K562 (cell line): Measurements from ENCODE around the gene FIBP. TPM values are rescaled to one million over a fixed set of nuclear protein-coding genes. Genes with fewer than 3 reads are reported as not detected.
A peak's percentile ranks its signal among the peaks of the same experiment; 100 is the strongest.

ENCODE experiments used
- DMBX1 ChIP-seq: fragments of 250-450 bp; sonication (Bioruptor Pico); IDR thresholded peaks from 2 replicates; pipeline ENCODE4 v1.8.0; 2022; ENCODE audit warnings: inconsistent platforms, mild to moderate bottlenecking, moderate library complexity, borderline replicate concordance
- FOXA3 ChIP-seq, 2 experiments: fragments of 450-650 bp in 1 of 2; sonication (generic) in 1 of 2; formaldehyde crosslinking; IDR thresholded peaks in 1 of 2; conservative IDR thresholded peaks in 1 of 2; 2 replicates each; pipeline versions ENCODE4 v1.4.0 to v1.8.0; 2020 to 2022; ENCODE audit warnings: mild to moderate bottlenecking in 2 of 2, missing genetic modification reagents in 1 of 2
- HNRNPLL ChIP-seq: fragments of 200-400 bp; formaldehyde crosslinking; IDR thresholded peaks from 2 replicates; pipeline ENCODE4 v1.6.1; 2017; ENCODE audit warnings: low read length, low read depth, mild to moderate bottlenecking; ENCODE audit not compliant: poor library complexity, severe bottlenecking
- KLF6 ChIP-seq: fragments of 250-450 bp; sonication (Bioruptor Pico); IDR thresholded peaks from 2 replicates; pipeline ENCODE4 v1.4.0; 2020; ENCODE audit warnings: mild to moderate bottlenecking, moderate library complexity, borderline replicate concordance
- MAFG ChIP-seq: fragments of 450-650 bp; conservative IDR thresholded peaks from 2 replicates; pipeline ENCODE4 v1.6.1; 2016; ENCODE audit warnings: missing genetic modification characterization, missing compliant biosample characterization
- MYNN ChIP-seq, 2 experiments: sonication (generic); formaldehyde crosslinking in 1 of 2; IDR thresholded peaks; 2 replicates each; pipeline versions ENCODE4 v1.5.0 to v1.6.1; 2016 to 2020; ENCODE audit warnings: antibody characterized with exemption in 1 of 2, missing genetic modification reagents in 1 of 2
- NBN ChIP-seq: fragments of 450-650 bp; IDR thresholded peaks from 2 replicates; pipeline ENCODE4 v1.6.1; 2016; ENCODE audit warnings: low read depth, mild to moderate bottlenecking
- POLR3G ChIP-seq: IDR thresholded peaks from 2 replicates; pipeline ENCODE4 v1.6.1; 2011; ENCODE audit not compliant: insufficient read length, insufficient replicate concordance; ENCODE audit errors: extremely low read depth
- RBM25 ChIP-seq: fragments of 200-400 bp; formaldehyde crosslinking; IDR thresholded peaks from 2 replicates; pipeline ENCODE4 v1.6.1; 2018; ENCODE audit warnings: low read length, low read depth, moderate library complexity; ENCODE audit not compliant: severe bottlenecking
- SMARCA4 ChIP-seq: fragments of 450-650 bp; IDR thresholded peaks from 2 replicates; pipeline ENCODE4 v1.6.1; 2016
- TAF9B ChIP-seq: fragments of 450-650 bp; IDR thresholded peaks from 2 replicates; pipeline ENCODE4 v1.6.1; 2018; ENCODE audit warnings: mild to moderate bottlenecking; ENCODE audit not compliant: partially characterized antibody
- THAP7 ChIP-seq: fragments of 250-450 bp; sonication (Bioruptor Pico); IDR thresholded peaks from 2 replicates; pipeline ENCODE4 v1.5.0; 2021
- ZBED1 ChIP-seq: IDR thresholded peaks from 2 replicates; pipeline ENCODE4 v1.6.1; 2014
- ZZZ3 ChIP-seq: fragments of 450-650 bp; IDR thresholded peaks from 2 replicates; pipeline ENCODE4 v1.6.1; 2016; ENCODE audit warnings: antibody characterized with exemption, mild to moderate bottlenecking, moderate library complexity
- polyA plus RNA-seq, 8 experiments: library from polyadenylated mRNA; depleted of rRNA in 4 of 8; stranded (reverse) in 5 of 8; unstranded in 3 of 8; fragments of >200 nt; fragmentation: Nextera tagmentation in 2 of 8; fragmentation: Illumina TruSeq in 1 of 8; extraction: Ambion mirVana in 2 of 8; extraction: Trizol in 1 of 8; gene quantifications; 2 replicates each; pipeline versions ENCODE4 v1.2.1 to v1.2.3, GENCODE V29; 2011 to 2014; ENCODE audit warnings: inconsistent platforms in 1 of 8, missing spikeins in 1 of 8
- total RNA-seq, 7 experiments: library from RNA; depleted of rRNA in 6 of 7; stranded (reverse); fragments of >200 nt in 6 of 7; fragmentation: Illumina TruSeq in 2 of 7; extraction: Trizol in 2 of 7; gene quantifications; 2 replicates each; pipeline versions ENCODE4 v1.2.1 to v1.2.3, GENCODE V29; 2011 to 2021; ENCODE audit warnings: low replicate concordance in 1 of 7
- TF ChIP-seq, protein P1 (sequence below): fragments of 250-450 bp; sonication (Bioruptor Pico); IDR thresholded peaks from 2 replicates; pipeline ENCODE4 v1.8.0; 2022; ENCODE audit warnings: inconsistent platforms
- TF ChIP-seq, protein P2 (sequence below): fragments of 250-450 bp; sonication (Bioruptor Pico); IDR thresholded peaks from 2 replicates; pipeline ENCODE4 v1.8.0; 2021; ENCODE audit warnings: borderline replicate concordance, mild to moderate bottlenecking, moderate library complexity; ENCODE audit not compliant: poor library complexity, severe bottlenecking
- TF ChIP-seq, protein P3 (sequence below), 2 experiments: fragments of 450-650 bp; conservative IDR thresholded peaks; 2 replicates each; pipeline ENCODE4 v1.6.1; 2017; ENCODE audit warnings: mild to moderate bottlenecking in 2 of 2, moderate library complexity in 2 of 2
- TF ChIP-seq, protein P4 (sequence below): fragments of 450-650 bp; conservative IDR thresholded peaks from 2 replicates; pipeline ENCODE4 v1.6.1; 2016; ENCODE audit warnings: missing genetic modification characterization, low read depth, mild to moderate bottlenecking, missing compliant biosample characterization, moderate library complexity
- TF ChIP-seq, protein P5 (sequence below): sonication (generic); formaldehyde crosslinking; IDR thresholded peaks from 2 replicates; pipeline ENCODE4 v1.8.0; 2022; ENCODE audit warnings: mild to moderate bottlenecking, missing genetic modification reagents, borderline replicate concordance

The FIBP gene
- total and polyA plus RNA-seq, 9 of the 15 experiments (the other 6 are each of a cell fraction or from before 2014, with no cell fraction given): 41.2 to 79.2 (median 48.6) TPM

DNA sequence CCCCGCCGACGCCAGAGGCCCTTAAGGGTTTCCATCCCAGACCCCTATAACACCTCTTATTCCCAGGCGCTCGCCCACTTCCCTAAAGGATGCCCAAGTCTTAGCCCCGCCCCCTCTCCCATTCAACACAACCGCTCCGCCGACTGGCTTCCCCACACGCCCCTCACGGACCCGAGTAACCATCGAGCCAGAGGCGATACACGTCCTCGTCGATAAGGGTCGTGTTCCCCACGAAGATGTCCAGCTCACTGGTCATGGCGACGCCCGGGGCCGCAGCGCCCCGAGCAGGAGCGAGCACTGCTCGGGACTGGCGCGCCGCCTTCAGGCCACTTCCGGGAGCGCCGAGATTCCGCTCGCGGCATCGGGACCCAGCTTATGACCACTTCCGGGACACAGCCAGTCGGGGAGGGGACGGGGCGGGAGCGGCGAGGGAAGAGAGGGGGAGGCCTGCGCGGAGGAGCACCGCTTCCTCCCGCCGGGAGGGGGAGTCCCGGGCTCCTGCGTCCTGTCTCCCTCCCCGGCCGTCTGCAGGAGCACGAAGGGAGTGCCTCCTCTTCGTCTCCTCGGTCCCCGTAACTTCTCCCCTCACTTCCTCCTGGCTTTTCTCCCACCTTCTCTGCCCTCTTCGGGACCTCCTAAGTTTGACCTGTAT is at the start of gene FIBP (continued):
- TF ChIP-seq, protein P1, sequence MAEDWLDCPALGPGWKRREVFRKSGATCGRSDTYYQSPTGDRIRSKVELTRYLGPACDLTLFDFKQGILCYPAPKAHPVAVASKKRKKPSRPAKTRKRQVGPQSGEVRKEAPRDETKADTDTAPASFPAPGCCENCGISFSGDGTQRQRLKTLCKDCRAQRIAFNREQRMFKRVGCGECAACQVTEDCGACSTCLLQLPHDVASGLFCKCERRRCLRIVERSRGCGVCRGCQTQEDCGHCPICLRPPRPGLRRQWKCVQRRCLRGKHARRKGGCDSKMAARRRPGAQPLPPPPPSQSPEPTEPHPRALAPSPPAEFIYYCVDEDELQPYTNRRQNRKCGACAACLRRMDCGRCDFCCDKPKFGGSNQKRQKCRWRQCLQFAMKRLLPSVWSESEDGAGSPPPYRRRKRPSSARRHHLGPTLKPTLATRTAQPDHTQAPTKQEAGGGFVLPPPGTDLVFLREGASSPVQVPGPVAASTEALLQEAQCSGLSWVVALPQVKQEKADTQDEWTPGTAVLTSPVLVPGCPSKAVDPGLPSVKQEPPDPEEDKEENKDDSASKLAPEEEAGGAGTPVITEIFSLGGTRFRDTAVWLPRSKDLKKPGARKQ (CRISPR knock-in tag): no peak
- TF ChIP-seq NBN (peak; percentile 55), MYNN (IDR thresholded peaks at IDR 0.05) (no peak), MYNN (CRISPR knock-in tag; IDR thresholded peaks at IDR 0.05) (no peak), POLR3G (no peak), SMARCA4 (peak; percentile 11; the same call in 1 of the 2 replicates), ZBED1 (no peak; the same call in 1 of the 2 replicates), ZZZ3 (no peak), DMBX1 (CRISPR knock-in tag) (no peak), HNRNPLL (peak; percentile 34), MAFG (tag) (no peak), RBM25 (no peak), FOXA3 (CRISPR knock-in tag; conservative IDR thresholded peaks at IDR 0.05 in 1 of 2, IDR thresholded peaks at IDR 0.05 in 1 of 2) (no peak), THAP7 (CRISPR knock-in tag) (peak; percentile 17; the same call in 1 of the 2 replicates), KLF6 (CRISPR knock-in tag) (no peak), TAF9B (no peak)
- TF ChIP-seq, protein P2, sequence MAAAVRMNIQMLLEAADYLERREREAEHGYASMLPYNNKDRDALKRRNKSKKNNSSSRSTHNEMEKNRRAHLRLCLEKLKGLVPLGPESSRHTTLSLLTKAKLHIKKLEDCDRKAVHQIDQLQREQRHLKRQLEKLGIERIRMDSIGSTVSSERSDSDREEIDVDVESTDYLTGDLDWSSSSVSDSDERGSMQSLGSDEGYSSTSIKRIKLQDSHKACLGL (CRISPR knock-in tag): no peak
- TF ChIP-seq, protein P3, sequence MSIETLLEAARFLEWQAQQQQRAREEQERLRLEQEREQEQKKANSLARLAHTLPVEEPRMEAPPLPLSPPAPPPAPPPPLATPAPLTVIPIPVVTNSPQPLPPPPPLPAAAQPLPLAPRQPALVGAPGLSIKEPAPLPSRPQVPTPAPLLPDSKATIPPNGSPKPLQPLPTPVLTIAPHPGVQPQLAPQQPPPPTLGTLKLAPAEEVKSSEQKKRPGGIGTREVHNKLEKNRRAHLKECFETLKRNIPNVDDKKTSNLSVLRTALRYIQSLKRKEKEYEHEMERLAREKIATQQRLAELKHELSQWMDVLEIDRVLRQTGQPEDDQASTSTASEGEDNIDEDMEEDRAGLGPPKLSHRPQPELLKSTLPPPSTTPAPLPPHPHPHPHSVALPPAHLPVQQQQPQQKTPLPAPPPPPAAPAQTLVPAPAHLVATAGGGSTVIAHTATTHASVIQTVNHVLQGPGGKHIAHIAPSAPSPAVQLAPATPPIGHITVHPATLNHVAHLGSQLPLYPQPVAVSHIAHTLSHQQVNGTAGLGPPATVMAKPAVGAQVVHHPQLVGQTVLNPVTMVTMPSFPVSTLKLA (conservative IDR thresholded peaks at IDR 0.05): peak; percentile 80 to 90
- TF ChIP-seq, protein P4, sequence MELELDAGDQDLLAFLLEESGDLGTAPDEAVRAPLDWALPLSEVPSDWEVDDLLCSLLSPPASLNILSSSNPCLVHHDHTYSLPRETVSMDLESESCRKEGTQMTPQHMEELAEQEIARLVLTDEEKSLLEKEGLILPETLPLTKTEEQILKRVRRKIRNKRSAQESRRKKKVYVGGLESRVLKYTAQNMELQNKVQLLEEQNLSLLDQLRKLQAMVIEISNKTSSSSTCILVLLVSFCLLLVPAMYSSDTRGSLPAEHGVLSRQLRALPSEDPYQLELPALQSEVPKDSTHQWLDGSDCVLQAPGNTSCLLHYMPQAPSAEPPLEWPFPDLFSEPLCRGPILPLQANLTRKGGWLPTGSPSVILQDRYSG (tag): 0 out of 2 replicates have a peak, but pooled peaks have one; percentile 16
- TF ChIP-seq, protein P5, sequence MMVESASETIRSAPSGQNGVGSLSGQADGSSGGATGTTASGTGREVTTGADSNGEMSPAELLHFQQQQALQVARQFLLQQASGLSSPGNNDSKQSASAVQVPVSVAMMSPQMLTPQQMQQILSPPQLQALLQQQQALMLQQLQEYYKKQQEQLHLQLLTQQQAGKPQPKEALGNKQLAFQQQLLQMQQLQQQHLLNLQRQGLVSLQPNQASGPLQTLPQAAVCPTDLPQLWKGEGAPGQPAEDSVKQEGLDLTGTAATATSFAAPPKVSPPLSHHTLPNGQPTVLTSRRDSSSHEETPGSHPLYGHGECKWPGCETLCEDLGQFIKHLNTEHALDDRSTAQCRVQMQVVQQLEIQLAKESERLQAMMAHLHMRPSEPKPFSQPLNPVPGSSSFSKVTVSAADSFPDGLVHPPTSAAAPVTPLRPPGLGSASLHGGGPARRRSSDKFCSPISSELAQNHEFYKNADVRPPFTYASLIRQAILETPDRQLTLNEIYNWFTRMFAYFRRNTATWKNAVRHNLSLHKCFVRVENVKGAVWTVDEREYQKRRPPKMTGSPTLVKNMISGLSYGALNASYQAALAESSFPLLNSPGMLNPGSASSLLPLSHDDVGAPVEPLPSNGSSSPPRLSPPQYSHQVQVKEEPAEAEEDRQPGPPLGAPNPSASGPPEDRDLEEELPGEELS (CRISPR knock-in tag): no peak; the same call in 1 of the 2 replicates
